ENCODE results near the gene GTF3C2. TPM values are rescaled to one million over a fixed set of nuclear protein-coding genes. Genes with fewer than 3 reads are reported as not detected.

The GTF3C2 gene
- total and polyA plus RNA-seq, 9 of the 15 experiments (the other 6 are each of a cell fraction or from before 2014, with no cell fraction given) = 35.5 to 96.8 (median 53.0) TPM

DNA sequence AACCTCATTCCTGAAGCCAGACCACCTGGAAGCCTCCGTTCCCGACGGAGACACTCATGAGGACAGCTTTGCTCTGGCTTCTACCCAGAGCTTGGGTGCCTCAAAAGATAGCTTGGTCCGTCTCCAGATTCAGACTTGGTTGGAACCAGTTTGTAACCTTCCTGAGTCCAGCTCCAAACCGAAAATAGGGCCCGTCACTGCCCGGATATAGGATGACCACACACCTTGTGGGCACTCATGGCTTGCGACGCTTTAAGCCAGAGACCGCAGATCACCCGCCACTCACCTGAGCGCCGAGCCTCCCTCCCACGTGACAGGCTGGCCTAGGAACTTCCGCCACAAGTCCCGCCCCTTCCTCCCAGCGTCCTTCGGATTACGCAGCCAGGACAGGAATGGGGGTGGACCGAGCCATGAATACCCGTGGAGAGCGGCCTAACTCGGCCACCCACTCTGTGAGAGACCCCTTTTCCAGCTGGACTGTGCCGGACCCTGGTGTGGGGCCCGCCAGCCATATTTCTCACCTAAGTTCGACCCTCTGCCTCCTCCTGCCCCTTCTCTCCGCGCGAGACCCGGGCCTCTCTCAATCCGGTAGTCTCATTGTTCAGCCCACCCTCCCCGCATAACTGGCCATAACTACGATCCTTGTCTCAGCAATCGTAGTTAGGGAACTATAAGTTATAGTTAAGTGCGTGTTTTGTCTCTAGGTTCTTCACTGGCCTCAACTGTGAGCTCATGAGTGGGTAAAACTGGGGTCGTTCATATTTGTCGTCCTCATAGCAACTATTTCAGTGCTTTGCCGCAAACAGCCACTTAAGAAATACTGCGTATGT is 33.6 kb downstream of the GTF3C2 start, which contains the start of gene MPV17 (continued):
- TF ChIP-seq, protein P1, sequence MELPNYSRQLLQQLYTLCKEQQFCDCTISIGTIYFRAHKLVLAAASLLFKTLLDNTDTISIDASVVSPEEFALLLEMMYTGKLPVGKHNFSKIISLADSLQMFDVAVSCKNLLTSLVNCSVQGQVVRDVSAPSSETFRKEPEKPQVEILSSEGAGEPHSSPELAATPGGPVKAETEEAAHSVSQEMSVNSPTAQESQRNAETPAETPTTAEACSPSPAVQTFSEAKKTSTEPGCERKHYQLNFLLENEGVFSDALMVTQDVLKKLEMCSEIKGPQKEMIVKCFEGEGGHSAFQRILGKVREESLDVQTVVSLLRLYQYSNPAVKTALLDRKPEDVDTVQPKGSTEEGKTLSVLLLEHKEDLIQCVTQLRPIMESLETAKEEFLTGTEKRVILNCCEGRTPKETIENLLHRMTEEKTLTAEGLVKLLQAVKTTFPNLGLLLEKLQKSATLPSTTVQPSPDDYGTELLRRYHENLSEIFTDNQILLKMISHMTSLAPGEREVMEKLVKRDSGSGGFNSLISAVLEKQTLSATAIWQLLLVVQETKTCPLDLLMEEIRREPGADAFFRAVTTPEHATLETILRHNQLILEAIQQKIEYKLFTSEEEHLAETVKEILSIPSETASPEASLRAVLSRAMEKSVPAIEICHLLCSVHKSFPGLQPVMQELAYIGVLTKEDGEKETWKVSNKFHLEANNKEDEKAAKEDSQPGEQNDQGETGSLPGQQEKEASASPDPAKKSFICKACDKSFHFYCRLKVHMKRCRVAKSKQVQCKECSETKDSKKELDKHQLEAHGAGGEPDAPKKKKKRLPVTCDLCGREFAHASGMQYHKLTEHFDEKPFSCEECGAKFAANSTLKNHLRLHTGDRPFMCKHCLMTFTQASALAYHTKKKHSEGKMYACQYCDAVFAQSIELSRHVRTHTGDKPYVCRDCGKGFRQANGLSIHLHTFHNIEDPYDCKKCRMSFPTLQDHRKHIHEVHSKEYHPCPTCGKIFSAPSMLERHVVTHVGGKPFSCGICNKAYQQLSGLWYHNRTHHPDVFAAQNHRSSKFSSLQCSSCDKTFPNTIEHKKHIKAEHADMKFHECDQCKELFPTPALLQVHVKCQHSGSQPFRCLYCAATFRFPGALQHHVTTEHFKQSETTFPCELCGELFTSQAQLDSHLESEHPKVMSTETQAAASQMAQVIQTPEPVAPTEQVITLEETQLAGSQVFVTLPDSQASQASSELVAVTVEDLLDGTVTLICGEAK (IDR thresholded peaks at IDR 0.05) = peak; percentile 92
- TF ChIP-seq, protein P1 (CRISPR knock-in tag; IDR thresholded peaks at IDR 0.05) = no peak
- TF ChIP-seq JUND (IDR thresholded peaks at IDR 0.05; ENCODE audit: borderline replicate concordance, low read depth, low read length) = peak; percentile 57; the same call in 1 of the 2 replicates
- TF ChIP-seq JUND (tag; IDR thresholded peaks at IDR 0.05; ENCODE audit: borderline replicate concordance, low read depth, low read length) = no peak; the same call in 2 of the 3 replicates
- TF ChIP-seq SETDB1 (IDR thresholded peaks at IDR 0.05; ENCODE audit: low read length) = no peak
- TF ChIP-seq POLR2A (conservative IDR thresholded peaks at IDR 0.05) = peak; percentile 98
- TF ChIP-seq MEIS2 (IDR thresholded peaks at IDR 0.05; ENCODE audit: partially characterized antibody) = peak; percentile 25
- TF ChIP-seq ELF2 (CRISPR knock-in tag; IDR thresholded peaks at IDR 0.05) = peak; percentile 75
- TF ChIP-seq DIDO1 (tag; IDR thresholded peaks at IDR 0.05; ENCODE audit: low read depth) = peak; percentile 32; the same call in 1 of the 2 replicates
- TF ChIP-seq, protein P2, sequence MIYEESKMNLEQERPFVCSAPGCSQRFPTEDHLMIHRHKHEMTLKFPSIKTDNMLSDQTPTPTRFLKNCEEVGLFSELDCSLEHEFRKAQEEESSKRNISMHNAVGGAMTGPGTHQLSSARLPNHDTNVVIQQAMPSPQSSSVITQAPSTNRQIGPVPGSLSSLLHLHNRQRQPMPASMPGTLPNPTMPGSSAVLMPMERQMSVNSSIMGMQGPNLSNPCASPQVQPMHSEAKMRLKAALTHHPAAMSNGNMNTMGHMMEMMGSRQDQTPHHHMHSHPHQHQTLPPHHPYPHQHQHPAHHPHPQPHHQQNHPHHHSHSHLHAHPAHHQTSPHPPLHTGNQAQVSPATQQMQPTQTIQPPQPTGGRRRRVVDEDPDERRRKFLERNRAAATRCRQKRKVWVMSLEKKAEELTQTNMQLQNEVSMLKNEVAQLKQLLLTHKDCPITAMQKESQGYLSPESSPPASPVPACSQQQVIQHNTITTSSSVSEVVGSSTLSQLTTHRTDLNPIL (CRISPR knock-in tag; IDR thresholded peaks at IDR 0.05) = no peak
- TF ChIP-seq, protein P3, sequence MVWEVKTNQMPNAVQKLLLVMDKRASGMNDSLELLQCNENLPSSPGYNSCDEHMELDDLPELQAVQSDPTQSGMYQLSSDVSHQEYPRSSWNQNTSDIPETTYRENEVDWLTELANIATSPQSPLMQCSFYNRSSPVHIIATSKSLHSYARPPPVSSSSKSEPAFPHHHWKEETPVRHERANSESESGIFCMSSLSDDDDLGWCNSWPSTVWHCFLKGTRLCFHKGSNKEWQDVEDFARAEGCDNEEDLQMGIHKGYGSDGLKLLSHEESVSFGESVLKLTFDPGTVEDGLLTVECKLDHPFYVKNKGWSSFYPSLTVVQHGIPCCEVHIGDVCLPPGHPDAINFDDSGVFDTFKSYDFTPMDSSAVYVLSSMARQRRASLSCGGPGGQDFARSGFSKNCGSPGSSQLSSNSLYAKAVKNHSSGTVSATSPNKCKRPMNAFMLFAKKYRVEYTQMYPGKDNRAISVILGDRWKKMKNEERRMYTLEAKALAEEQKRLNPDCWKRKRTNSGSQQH (CRISPR knock-in tag; IDR thresholded peaks at IDR 0.05) = peak; percentile 13; the same call in 1 of the 2 replicates
- no peak for TF ChIP-seq KHSRP (IDR thresholded peaks at IDR 0.05)
- TF ChIP-seq, protein P4, sequence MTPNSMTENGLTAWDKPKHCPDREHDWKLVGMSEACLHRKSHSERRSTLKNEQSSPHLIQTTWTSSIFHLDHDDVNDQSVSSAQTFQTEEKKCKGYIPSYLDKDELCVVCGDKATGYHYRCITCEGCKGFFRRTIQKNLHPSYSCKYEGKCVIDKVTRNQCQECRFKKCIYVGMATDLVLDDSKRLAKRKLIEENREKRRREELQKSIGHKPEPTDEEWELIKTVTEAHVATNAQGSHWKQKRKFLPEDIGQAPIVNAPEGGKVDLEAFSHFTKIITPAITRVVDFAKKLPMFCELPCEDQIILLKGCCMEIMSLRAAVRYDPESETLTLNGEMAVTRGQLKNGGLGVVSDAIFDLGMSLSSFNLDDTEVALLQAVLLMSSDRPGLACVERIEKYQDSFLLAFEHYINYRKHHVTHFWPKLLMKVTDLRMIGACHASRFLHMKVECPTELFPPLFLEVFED (CRISPR knock-in tag; conservative IDR thresholded peaks at IDR 0.05) = 0 out of 2 replicates have a peak, but pooled peaks have one; percentile 34
- TF ChIP-seq L3MBTL2 (IDR thresholded peaks at IDR 0.05) = peak; percentile 78
